ENCODE results near the gene TRAF5. TPM values are rescaled to one million over a fixed set of nuclear protein-coding genes. Genes with fewer than 3 reads are reported as not detected.

Gene TRAF5
- total RNA-seq, 1 donor from 2014 or later = 73.1 TPM

- Mint-ChIP-seq H3K4me1 (no peaks in the 10 kb centered on the region), H3K27ac (no peak overlapping the region), H3K4me3 (no peak overlapping the region), H3K9me3 (no peaks in the 10 kb centered on the region), H3K36me3 (ENCODE audit: low read depth) (no peaks in the 10 kb centered on the region), H3K27me3 (no peaks in the 10 kb centered on the region)
- TF ChIP-seq, protein P1, sequence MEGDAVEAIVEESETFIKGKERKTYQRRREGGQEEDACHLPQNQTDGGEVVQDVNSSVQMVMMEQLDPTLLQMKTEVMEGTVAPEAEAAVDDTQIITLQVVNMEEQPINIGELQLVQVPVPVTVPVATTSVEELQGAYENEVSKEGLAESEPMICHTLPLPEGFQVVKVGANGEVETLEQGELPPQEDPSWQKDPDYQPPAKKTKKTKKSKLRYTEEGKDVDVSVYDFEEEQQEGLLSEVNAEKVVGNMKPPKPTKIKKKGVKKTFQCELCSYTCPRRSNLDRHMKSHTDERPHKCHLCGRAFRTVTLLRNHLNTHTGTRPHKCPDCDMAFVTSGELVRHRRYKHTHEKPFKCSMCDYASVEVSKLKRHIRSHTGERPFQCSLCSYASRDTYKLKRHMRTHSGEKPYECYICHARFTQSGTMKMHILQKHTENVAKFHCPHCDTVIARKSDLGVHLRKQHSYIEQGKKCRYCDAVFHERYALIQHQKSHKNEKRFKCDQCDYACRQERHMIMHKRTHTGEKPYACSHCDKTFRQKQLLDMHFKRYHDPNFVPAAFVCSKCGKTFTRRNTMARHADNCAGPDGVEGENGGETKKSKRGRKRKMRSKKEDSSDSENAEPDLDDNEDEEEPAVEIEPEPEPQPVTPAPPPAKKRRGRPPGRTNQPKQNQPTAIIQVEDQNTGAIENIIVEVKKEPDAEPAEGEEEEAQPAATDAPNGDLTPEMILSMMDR (IDR thresholded peaks at IDR 0.05) = no peak
- intact Hi-C loops (cut with micrococcal nuclease) = no loop called here
- no peak for ATAC-seq (ENCODE audit: low read depth)
- CTCF ChIA-PET = no interaction called here
- POLR2A ChIA-PET = no interaction called here
- no peak for DNase-seq
Measured at GRCh38 chr1:211424018-211424417, 97.4 kb downstream of the TRAF5 start.

Other genes with a start within 250 kb of the TRAF5 start
- gene KCNH1, start 192.7 kb upstream of the TRAF5 start, total RNA-seq = not detected in 2 replicates
- 59.3 and 72.3 TPM in 2 replicates for gene RCOR3, start 67.5 kb upstream of the TRAF5 start, total RNA-seq
- gene RD3, start 165.3 kb downstream of the TRAF5 start, total RNA-seq = not detected in 2 replicates